COLO829 (cell line): ENCODE measurements around the gene CCDC92.

Experiments
- DNase-seq: peaks from one replicate; pipeline ENCODE4 v3.0.0; 2012; ENCODE audit warnings: low spot score

CCDC92 gene

GRCh38 chr12:124002021-124002644 is 29.5 kb upstream of the CCDC92 start:
- no peak for DNase-seq

GRCh38 chr12:124001343-124001742 is 28.7 kb upstream of the CCDC92 start:
- DNase-seq, result no peak

- no peak for DNase-seq
Measured at GRCh38 chr12:124000111-124000510, 27.5 kb upstream of the CCDC92 start.

- DNase-seq, result no peak
Measured at GRCh38 chr12:123998991-123999359, 26.3 kb upstream of the CCDC92 start.

GRCh38 chr12:123998344-123998990 is 25.8 kb upstream of the CCDC92 start:
- no peak for DNase-seq

- no peak for DNase-seq
Measured at GRCh38 chr12:123997908-123998307, 25.3 kb upstream of the CCDC92 start.

- DNase-seq, result peak; percentile 69
Measured at GRCh38 chr12:123997033-123997822, 24.6 kb upstream of the CCDC92 start.

GRCh38 chr12:123996581-123996980 is 23.9 kb upstream of the CCDC92 start:
- peak; percentile 97 for DNase-seq

- peak; percentile 51 for DNase-seq
Measured at GRCh38 chr12:123995023-123995748, 22.6 kb upstream of the CCDC92 start.

- no peak for DNase-seq
Measured at GRCh38 chr12:123992118-123992825, 19.6 kb upstream of the CCDC92 start.

GRCh38 chr12:123991372-123991951 is 18.8 kb upstream of the CCDC92 start:
- no peak for DNase-seq

GRCh38 chr12:123990511-123990910 is 17.9 kb upstream of the CCDC92 start:
- DNase-seq, result no peak

GRCh38 chr12:123989753-123990152 is 17.1 kb upstream of the CCDC92 start:
- DNase-seq, result no peak

- DNase-seq, result no peak
Measured at GRCh38 chr12:123989168-123989567, 16.5 kb upstream of the CCDC92 start.

- DNase-seq, result no peak
Measured at GRCh38 chr12:123987022-123987421, 14.4 kb upstream of the CCDC92 start.

GRCh38 chr12:123986374-123986965 is 13.8 kb upstream of the CCDC92 start:
- DNase-seq, result no peak

- DNase-seq, result no peak
Measured at GRCh38 chr12:123984903-123985302, 12.3 kb upstream of the CCDC92 start.

GRCh38 chr12:123983822-123984485 is 11.3 kb upstream of the CCDC92 start:
- DNase-seq, result peak; percentile 57

GRCh38 chr12:123982269-123982668 is 9.6 kb upstream of the CCDC92 start:
- DNase-seq, result no peak

- no peak for DNase-seq
Measured at GRCh38 chr12:123979566-123979965, 6.9 kb upstream of the CCDC92 start.
